HepG2 (cell line): ENCODE data around the gene ATP6V0E1. TPM values are rescaled to one million over a fixed set of nuclear protein-coding genes. Genes with fewer than 3 reads are reported as not detected.
A peak's percentile ranks its signal among the peaks of the same experiment; 100 is the strongest.

Experiments used
- ATAC-seq: fragments of 200-7000 bp; cut with Tn5 transposase; 3 replicates; pipeline ENCODE4 v1.9.1; 2020; ENCODE audit warnings: mild to moderate bottlenecking, moderate library complexity
- BruUV-seq: library from RNA; stranded (reverse); fragments of 400-500 nt; replicated peaks from 2 replicates; lab custom pipeline; 2021; lab: Mats Ljungman, UMichigan
- CTCF ChIA-PET: fragments of 300-600 bp; formaldehyde crosslinking; extraction: SDS; loops from one replicate; lab custom pipeline; 2021; ENCODE audit warnings: low total read pairs, inconsistent platforms, low intra/inter-chr PET ratio; lab: Yijun Ruan, JAX
- POLR2A ChIA-PET: fragments of 350-600 bp; sonication (Branson Sonifier 250); formaldehyde crosslinking; loops from one replicate; lab custom pipeline; 2020; ENCODE audit warnings: antibody characterized with exemption, inconsistent platforms; lab: Yijun Ruan, JAX
- DNase-seq: peaks from one replicate; pipeline ENCODE4 v3.0.0-alpha.2; 2015; ENCODE audit warnings: low spot score
- FAIRE-seq: peaks from 3 replicates; lab custom pipeline; 2011; peaks lifted over from hg19 to GRCh38; lab: Jason Lieb, UNC
- H2AFZ ChIP-seq: one replicate; pipeline ENCODE4 v1.6.1; 2011; ENCODE audit warnings: low read length, inconsistent platforms
- H3K27ac ChIP-seq: fragments of 300-600 bp; 3 replicates; pipeline ENCODE4 v1.8.0; 2011; ENCODE audit warnings: mixed run types, mild to moderate bottlenecking, mixed read lengths, low read length, inconsistent platforms; ENCODE audit not compliant: insufficient read depth; ENCODE audit errors: extremely low read length
- H3K27me3 ChIP-seq, 2 experiments: fragments of 200-600 bp in 1 of 2; 2 replicates in 1 of 2; 3 replicates in 1 of 2; pipeline versions ENCODE4 v1.6.0 to v1.8.0; 2011; ENCODE audit warnings: low read length in 2 of 2, mild to moderate bottlenecking in 2 of 2, moderate library complexity in 2 of 2, inconsistent platforms in 1 of 2; ENCODE audit not compliant: insufficient read depth in 2 of 2, control insufficient read depth in 1 of 2
- H3K36me3 ChIP-seq, 2 experiments: fragments of 200-600 bp in 1 of 2; replicated peaks in 1 of 2; 2 replicates in 1 of 2; 3 replicates in 1 of 2; pipeline versions ENCODE4 v1.5.1 to v1.8.0; 2011; ENCODE audit warnings: low read length in 2 of 2, inconsistent platforms in 1 of 2; ENCODE audit not compliant: insufficient read depth in 2 of 2, control insufficient read depth in 1 of 2
- H3K4me1 ChIP-seq: 2 replicates; pipeline ENCODE4 v1.5.1; 2012; ENCODE audit warnings: low read length, inconsistent platforms; ENCODE audit not compliant: insufficient read depth
- H3K4me2 ChIP-seq: 2 replicates; pipeline ENCODE4 v1.6.0; 2011; ENCODE audit warnings: low read depth, low read length, inconsistent platforms
- H3K4me3 ChIP-seq, 3 experiments: fragments of 200-600 bp in 1 of 3; sonication (generic), shearing (Covaris generic) in 1 of 3; replicated peaks in 1 of 3; 2 replicates each; pipeline ENCODE4 v1.5.1; 2011 to 2016; ENCODE audit warnings: low read length in 3 of 3, inconsistent platforms in 2 of 3, low read depth in 2 of 3, mild to moderate bottlenecking in 2 of 3, control low read depth in 1 of 3, mixed read lengths in 1 of 3; ENCODE audit not compliant: insufficient read depth in 1 of 3
- H3K79me2 ChIP-seq: one replicate; pipeline ENCODE4 v1.6.1; 2011; ENCODE audit warnings: low read length, inconsistent platforms; ENCODE audit not compliant: insufficient read depth
- H3K9ac ChIP-seq: 2 replicates; pipeline ENCODE4 v1.6.0; 2011; ENCODE audit warnings: mild to moderate bottlenecking, low read depth, low read length, inconsistent platforms; ENCODE audit not compliant: insufficient read depth
- H3K9me3 ChIP-seq: 2 replicates; pipeline ENCODE4 v1.5.1; 2012; ENCODE audit warnings: mild to moderate bottlenecking, low read length
- H4K20me1 ChIP-seq: 2 replicates; pipeline ENCODE4 v1.6.0; 2011; ENCODE audit warnings: inconsistent platforms, mild to moderate bottlenecking, low read length, moderate library complexity; ENCODE audit not compliant: insufficient read depth
- BATF2 ChIP-seq: sonication (generic); formaldehyde crosslinking; IDR thresholded peaks from 2 replicates; pipeline ENCODE4 v1.8.0; 2022; ENCODE audit warnings: mild to moderate bottlenecking, missing genetic modification reagents, moderate library complexity
- DRAP1 ChIP-seq: IDR thresholded peaks from 2 replicates; pipeline ENCODE4 v1.6.1; 2016; ENCODE audit warnings: missing genetic modification reagents, missing compliant biosample characterization
- NR2F1 ChIP-seq, 2 experiments: fragments of 450-650 bp in 1 of 2; formaldehyde crosslinking in 1 of 2; IDR thresholded peaks; 2 replicates each; pipeline versions ENCODE4 v1.5.0 to v1.6.1; 2016 to 2020; ENCODE audit warnings: mild to moderate bottlenecking in 1 of 2, missing compliant biosample characterization in 1 of 2, missing genetic modification reagents in 1 of 2, moderate library complexity in 1 of 2
- RXRB ChIP-seq: IDR thresholded peaks from 2 replicates; pipeline ENCODE4 v1.6.1; 2016; ENCODE audit warnings: borderline replicate concordance, missing genetic modification reagents, missing compliant biosample characterization
- ZBTB34 ChIP-seq: sonication (generic); formaldehyde crosslinking; IDR thresholded peaks from 2 replicates; pipeline ENCODE4 v1.8.0; 2022; ENCODE audit warnings: mild to moderate bottlenecking, missing genetic modification reagents
- ZFP1 ChIP-seq: IDR thresholded peaks from 2 replicates; pipeline ENCODE4 v1.6.1; 2016
- ZNF136 ChIP-seq: sonication (generic); formaldehyde crosslinking; IDR thresholded peaks from 2 replicates; pipeline ENCODE4 v1.8.1; 2022; ENCODE audit warnings: low read depth, mild to moderate bottlenecking, moderate library complexity, missing genetic modification reagents
- ZNF225 ChIP-seq: sonication (generic); formaldehyde crosslinking; IDR thresholded peaks from 2 replicates; pipeline ENCODE4 v1.4.0; 2020; ENCODE audit warnings: mild to moderate bottlenecking, missing genetic modification reagents
- ZNF326 ChIP-seq: sonication (generic); formaldehyde crosslinking; IDR thresholded peaks from 2 replicates; pipeline ENCODE4 v1.4.0; 2020; ENCODE audit warnings: missing genetic modification reagents, borderline replicate concordance
- ZNF543 ChIP-seq: sonication (generic); formaldehyde crosslinking; IDR thresholded peaks from 2 replicates; pipeline ENCODE4 v1.4.0; 2020; ENCODE audit warnings: mild to moderate bottlenecking, missing genetic modification reagents
- ZNF598 ChIP-seq: sonication (generic); formaldehyde crosslinking; IDR thresholded peaks from 2 replicates; pipeline ENCODE4 v1.5.1; 2020; ENCODE audit warnings: mild to moderate bottlenecking, missing genetic modification reagents, borderline replicate concordance
- ZNF609 ChIP-seq: sonication (generic); formaldehyde crosslinking; IDR thresholded peaks from 2 replicates; pipeline ENCODE4 v1.4.0; 2020; ENCODE audit warnings: mild to moderate bottlenecking, missing genetic modification reagents, borderline replicate concordance
- ZSCAN12 ChIP-seq: sonication (generic); formaldehyde crosslinking; IDR thresholded peaks from 2 replicates; pipeline ENCODE4 v1.9.0; 2021; ENCODE audit warnings: mild to moderate bottlenecking, missing genetic modification reagents
- WGBS: methylation state at CpG from one replicate; pipeline ENCODE4 v1.1.6; 2017; ENCODE audit warnings: low lambda C conversion rate; 5-methylcytosine and 5-hydroxymethylcytosine counted together
- in situ Hi-C: cut with HindIII; loops from 2 replicates; pipeline ENCODE4 v1.10.0; 2017; ENCODE audit warnings: low pct_unique_long_range_greater_than_20kb; ENCODE audit not compliant: extremely low pct_ligation_motif_present
- intact Hi-C: fragments of 100-400 bp; cut with micrococcal nuclease; formaldehyde crosslinking; loops from one replicate; pipeline ENCODE4 v1.10.0; 2022; ENCODE audit not compliant: unreplicated experiment
- polyA plus RNA-seq, 8 experiments: library from polyadenylated mRNA; depleted of rRNA in 3 of 8; stranded (reverse) in 7 of 8; unstranded in 1 of 8; fragments of >200 nt; fragmentation: Illumina TruSeq in 4 of 8; extraction: Trizol in 4 of 8; gene quantifications; 2 replicates each; pipeline versions ENCODE4 v1.2.1 to v1.2.3, GENCODE V29; 2011 to 2016; ENCODE audit warnings: low read depth in 4 of 8, missing spikeins in 1 of 8, mixed read lengths in 1 of 8; ENCODE audit not compliant: insufficient read depth in 1 of 8
- total RNA-seq, 5 experiments: library from RNA; depleted of rRNA; stranded (reverse); fragments of >200 nt; fragmentation: Illumina TruSeq; extraction: Trizol; gene quantifications; 2 replicates each; pipeline ENCODE4 v1.2.3, GENCODE V29; 2016; ENCODE audit warnings: low read depth in 1 of 5

ATP6V0E1 gene
- total and polyA plus RNA-seq, 2 of the 13 experiments (the other 11 are each of a cell fraction or from before 2014, with no cell fraction given) = 143 to 215 TPM

GRCh38 chr5:173050791-173051190 is 67.2 kb downstream of the ATP6V0E1 start:
- no peak overlapping the region; a peak in 1 of 6 replicates for H3K4me3 ChIP-seq
- TF ChIP-seq ZNF543 (CRISPR knock-in tag) = no peak
- TF ChIP-seq ZNF609 (CRISPR knock-in tag) = no peak
- TF ChIP-seq BATF2 (CRISPR knock-in tag) = no peak
- TF ChIP-seq ZNF598 (CRISPR knock-in tag) = no peak
- no peak for TF ChIP-seq RXRB (CRISPR knock-in tag)
- no peak for TF ChIP-seq ZSCAN12
- no peak for TF ChIP-seq ZNF225 (CRISPR knock-in tag)
- no peak for TF ChIP-seq ZBTB34 (CRISPR knock-in tag)
- no peak for TF ChIP-seq ZFP1 (CRISPR knock-in tag)
- TF ChIP-seq ZNF326 (CRISPR knock-in tag) = no peak
- TF ChIP-seq NR2F1 (CRISPR knock-in tag; IDR thresholded peaks at IDR 0.05) = no peak
- no peak for TF ChIP-seq ZNF136 (CRISPR knock-in tag)
- no peak for TF ChIP-seq DRAP1 (CRISPR knock-in tag)
- H3K27ac ChIP-seq = no peak overlapping the region
- ChIA-PET POLR2A (no interaction called here), CTCF (no interaction called here)
- no peaks in the 10 kb centered on the region for H3K27me3 ChIP-seq
- FAIRE-seq = no peak
- H3K79me2 ChIP-seq = no peaks in the 10 kb centered on the region
- H3K36me3 ChIP-seq = no peaks in the 10 kb centered on the region
- intact Hi-C loops = no loop called here
- BruUV-seq = no TSS peak
- H3K4me2 ChIP-seq = peak overlapping the region; percentile 51
- H2AFZ ChIP-seq = peak overlapping the region; percentile 76
- no peak for DNase-seq
- no peaks in the 10 kb centered on the region for H4K20me1 ChIP-seq
- no peak overlapping the region for H3K9ac ChIP-seq
- H3K4me1 ChIP-seq = peaks cover 58% of the 10 kb centered on the region
- H3K9me3 ChIP-seq = no peaks in the 10 kb centered on the region
- 62% methylated on average over 2 of the region's 2 CpGs for WGBS
- in situ Hi-C loops = no loop called here
- ATAC-seq = no peak
